SU-DHL-6 (cell line): ENCODE results near the gene SGK1.

ENCODE experiments used
- EZH2phosphoT487 ChIP-seq: fragments of 200-600 bp; sonication (generic), shearing (Covaris generic); conservative IDR thresholded peaks from 2 replicates; pipeline ENCODE4 v1.6.1; 2018; ENCODE audit warnings: mild to moderate bottlenecking, antibody characterized with exemption, low read length, moderate library complexity, mixed read lengths
- TF ChIP-seq, protein P1 (sequence below): fragments of 200-600 bp; sonication (generic); IDR thresholded peaks from one replicate; pipeline ENCODE4 v1.5.1; 2017; ENCODE audit warnings: antibody characterized with exemption, mild to moderate bottlenecking, low read length, moderate library complexity; ENCODE audit not compliant: insufficient read depth, poor library complexity, severe bottlenecking

DNA sequence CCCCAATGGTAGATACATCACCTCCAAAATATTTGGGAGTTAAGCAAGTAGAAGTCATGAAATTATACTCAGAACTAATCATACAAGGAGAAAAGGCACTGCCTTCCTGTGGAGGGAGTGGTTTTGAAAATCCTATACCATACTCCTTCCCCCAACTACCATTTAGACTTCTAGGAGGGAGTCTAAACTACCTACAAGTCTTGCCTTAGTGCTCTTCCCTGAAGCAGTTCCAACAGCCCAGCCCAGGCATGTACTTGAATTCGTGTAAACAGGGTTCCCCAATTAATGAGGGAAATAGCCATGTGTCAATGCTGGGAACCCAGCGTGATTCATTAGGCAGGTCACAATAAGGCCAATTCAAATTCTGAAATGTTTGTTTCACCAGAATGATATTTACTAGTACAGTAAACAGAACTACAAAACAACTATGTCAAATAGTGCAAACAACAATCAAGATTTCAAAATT is 39.1 kb upstream of the SGK1 start:
- TF ChIP-seq, protein P1, sequence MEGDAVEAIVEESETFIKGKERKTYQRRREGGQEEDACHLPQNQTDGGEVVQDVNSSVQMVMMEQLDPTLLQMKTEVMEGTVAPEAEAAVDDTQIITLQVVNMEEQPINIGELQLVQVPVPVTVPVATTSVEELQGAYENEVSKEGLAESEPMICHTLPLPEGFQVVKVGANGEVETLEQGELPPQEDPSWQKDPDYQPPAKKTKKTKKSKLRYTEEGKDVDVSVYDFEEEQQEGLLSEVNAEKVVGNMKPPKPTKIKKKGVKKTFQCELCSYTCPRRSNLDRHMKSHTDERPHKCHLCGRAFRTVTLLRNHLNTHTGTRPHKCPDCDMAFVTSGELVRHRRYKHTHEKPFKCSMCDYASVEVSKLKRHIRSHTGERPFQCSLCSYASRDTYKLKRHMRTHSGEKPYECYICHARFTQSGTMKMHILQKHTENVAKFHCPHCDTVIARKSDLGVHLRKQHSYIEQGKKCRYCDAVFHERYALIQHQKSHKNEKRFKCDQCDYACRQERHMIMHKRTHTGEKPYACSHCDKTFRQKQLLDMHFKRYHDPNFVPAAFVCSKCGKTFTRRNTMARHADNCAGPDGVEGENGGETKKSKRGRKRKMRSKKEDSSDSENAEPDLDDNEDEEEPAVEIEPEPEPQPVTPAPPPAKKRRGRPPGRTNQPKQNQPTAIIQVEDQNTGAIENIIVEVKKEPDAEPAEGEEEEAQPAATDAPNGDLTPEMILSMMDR: no peak
- no peak for TF ChIP-seq EZH2phosphoT487
